BJ (cell line): ENCODE results near the gene NOX5. TPM values are rescaled to one million over a fixed set of nuclear protein-coding genes. Genes with fewer than 3 reads are reported as not detected.

Experiments
- CTCF ChIA-PET: fragments of 350-600 bp; formaldehyde crosslinking; extraction: SDS; loops from one replicate; lab custom pipeline; 2021; ENCODE audit warnings: antibody characterized with exemption, inconsistent platforms; lab: Yijun Ruan, JAX
- POLR2A ChIA-PET: fragments of 300-600 bp; sonication (Branson Sonifier 250); formaldehyde crosslinking; extraction: SDS; loops from one replicate; lab custom pipeline; 2021; ENCODE audit warnings: antibody characterized with exemption; lab: Charles Lee
- DNase-seq: peaks from one replicate; pipeline ENCODE4 v3.0.0-alpha.2; 2011; ENCODE audit warnings: low read depth
- H3K27me3 ChIP-seq: 2 replicates; pipeline ENCODE4 v1.6.0; 2011; ENCODE audit warnings: low read length; ENCODE audit not compliant: control insufficient read depth, insufficient read depth
- H3K36me3 ChIP-seq: 2 replicates; pipeline ENCODE4 v1.5.1; 2011; ENCODE audit warnings: low read length; ENCODE audit not compliant: control insufficient read depth, insufficient read depth
- H3K4me3 ChIP-seq: 2 replicates; pipeline ENCODE4 v1.5.1; 2011; ENCODE audit warnings: low read depth, mild to moderate bottlenecking, control low read depth, low read length
- CTCF ChIP-seq: IDR thresholded peaks from 2 replicates; pipeline ENCODE4 v1.5.1; 2011; ENCODE audit warnings: low read depth, mild to moderate bottlenecking, control low read depth, inconsistent platforms, low read length, moderate library complexity; ENCODE audit not compliant: insufficient read depth
- polyA plus RNA-seq: library from polyadenylated mRNA; depleted of rRNA; stranded (reverse); fragments of >200 nt; gene quantifications from 2 replicates; pipeline ENCODE4 v1.2.3, GENCODE V29; 2011; rRNA removed

Gene NOX5
- polyA plus RNA-seq, 1 experiment, result 0.86 TPM

- no peaks in the 10 kb centered on the region for H3K36me3 ChIP-seq
- POLR2A ChIA-PET, result no interaction called here
- CTCF ChIA-PET, result no interaction called here
- no peak overlapping the region for H3K4me3 ChIP-seq
- H3K27me3 ChIP-seq, result peaks cover 26% of the 10 kb centered on the region
- no peak for TF ChIP-seq CTCF
- no peak for DNase-seq
These were observed 85.4 kb downstream of the NOX5 start for GRCh38 chr15:69099941-69100340.

- POLR2A ChIA-PET, result no interaction called here
These were observed 86.3 kb downstream of the NOX5 start for GRCh38 chr15:69100821-69101220.

GRCh38 chr15:69104050-69104750 lies 89.7 kb downstream of the NOX5 start:
- CTCF ChIA-PET, result interaction anchor here (0.8 to 1.2 kb wide), 2 partner anchors 10 to 12 kb away, joined by 3 to 4 read pairs; no protein-coding TSS in a partner anchor
- no peak for DNase-seq
- TF ChIP-seq CTCF, result no peak
- Histone ChIP-seq H3K36me3 (no peaks in the 10 kb centered on the region), H3K27me3 (peaks cover 16% of the 10 kb centered on the region), H3K4me3 (no peak overlapping the region)
- POLR2A ChIA-PET, result no interaction called here

More at GRCh38 chr15:69100821-69101220, 86.3 kb downstream of the NOX5 start:
- CTCF ChIA-PET, result interaction anchor here (0.6 kb wide), 1 partner anchor 1523 kb away, joined by 3 read pairs; no protein-coding TSS in a partner anchor
- Histone ChIP-seq H3K27me3 (peaks cover 22% of the 10 kb centered on the region), H3K36me3 (no peaks in the 10 kb centered on the region), H3K4me3 (no peak overlapping the region)
- DNase-seq, result no peak
- TF ChIP-seq CTCF, result no peak

- H3K36me3 ChIP-seq, result no peaks in the 10 kb centered on the region
- ChIA-PET CTCF (no interaction called here), POLR2A (no interaction called here)
- no peak overlapping the region for H3K4me3 ChIP-seq
- no peak for TF ChIP-seq CTCF
- peaks cover 16% of the 10 kb centered on the region for H3K27me3 ChIP-seq
- DNase-seq, result no peak
These were observed 91.0 kb downstream of the NOX5 start for GRCh38 chr15:69105451-69105985.

- no peaks in the 10 kb centered on the region for H3K36me3 ChIP-seq
- no peak overlapping the region for H3K4me3 ChIP-seq
- ChIA-PET POLR2A (no interaction called here), CTCF (no interaction called here)
- TF ChIP-seq CTCF, result no peak
- DNase-seq, result no peak
- peaks cover 11% of the 10 kb centered on the region for H3K27me3 ChIP-seq
These were observed 92.6 kb downstream of the NOX5 start for GRCh38 chr15:69107025-69107620.

Other genes with a start within 250 kb of the NOX5 start
- gene ANP32A, start 193.8 kb upstream of the NOX5 start, polyA plus RNA-seq, result 36.2 and 60.3 TPM in 2 replicates
- 7.5 and 11.7 TPM in 2 replicates for gene SPESP1, start 84.2 kb upstream of the NOX5 start, polyA plus RNA-seq
- gene GLCE, start 145.9 kb downstream of the NOX5 start, polyA plus RNA-seq, result 7.1 and 12.5 TPM in 2 replicates